GM12878 (cell line): ENCODE data around the gene PSMG3. TPM values are rescaled to one million over a fixed set of nuclear protein-coding genes. Genes with fewer than 3 reads are reported as not detected.

ENCODE experiments used
- ATAC-seq: fragments of 200-7000 bp; cut with Tn5 transposase; 3 replicates; pipeline ENCODE4 v1.9.1; 2020; ENCODE audit warnings: mild to moderate bottlenecking, moderate library complexity
- BruUV-seq: library from RNA; stranded (reverse); fragments of 400-500 nt; replicated peaks from 2 replicates; lab custom pipeline; 2021; lab: Mats Ljungman, UMichigan
- CTCF ChIA-PET: fragments of 300-600 bp; sonication (Branson Sonifier 250); formaldehyde crosslinking; extraction: SDS; loops from one replicate; lab custom pipeline; 2021; ENCODE audit warnings: inconsistent platforms; lab: Yijun Ruan, JAX
- POLR2A ChIA-PET: fragments of 350-600 bp; formaldehyde crosslinking; extraction: SDS; loops from one replicate; lab custom pipeline; 2021; ENCODE audit warnings: inconsistent platforms; lab: Charles Lee
- RAD21 ChIA-PET: fragments of 300-600 bp; sonication (Branson Sonifier 250); formaldehyde crosslinking; loops from one replicate; lab custom pipeline; 2023; ENCODE audit warnings: antibody characterized with exemption; ENCODE audit not compliant: unreplicated experiment; lab: Charles Lee
- SMC1A ChIA-PET: fragments of 300-600 bp; sonication (Branson Sonifier 250); formaldehyde crosslinking; loops from one replicate; lab custom pipeline; 2023; ENCODE audit not compliant: unreplicated experiment, uncharacterized antibody; lab: Charles Lee
- DNase-seq: peaks from one replicate; pipeline ENCODE4 v3.0.0-alpha.2; 2011; ENCODE audit warnings: low read depth, low spot score
- FAIRE-seq: peaks from 3 replicates; lab custom pipeline; 2011; peaks lifted over from hg19 to GRCh38; lab: Jason Lieb, UNC
- H2AFZ ChIP-seq: 2 replicates; pipeline ENCODE4 v1.6.0; 2011; ENCODE audit warnings: low read depth, low read length, control low read depth; ENCODE audit not compliant: control insufficient read depth
- H3K27ac ChIP-seq: 2 replicates; pipeline ENCODE4 v1.5.1; 2011; ENCODE audit warnings: control low read depth; ENCODE audit not compliant: control insufficient read depth, insufficient read depth
- H3K27me3 ChIP-seq, 2 experiments: replicated peaks in 1 of 2; 2 replicates each; pipeline versions ENCODE4 v1.6.0 to v1.6.1; 2011; ENCODE audit warnings: low read length in 1 of 2; ENCODE audit not compliant: control insufficient read depth in 2 of 2, insufficient read depth in 2 of 2
- H3K36me3 ChIP-seq, 2 experiments: 2 replicates each; pipeline ENCODE4 v1.5.1; 2011; ENCODE audit warnings: low read length in 1 of 2; ENCODE audit not compliant: control insufficient read depth in 2 of 2, insufficient read depth in 2 of 2
- H3K4me1 ChIP-seq: 2 replicates; pipeline ENCODE4 v1.6.1; 2011; ENCODE audit warnings: mild to moderate bottlenecking, low read length, moderate library complexity, mixed read lengths; ENCODE audit not compliant: control insufficient read depth, insufficient read depth
- H3K4me2 ChIP-seq: 2 replicates; pipeline ENCODE4 v1.6.0; 2011; ENCODE audit warnings: control low read depth; ENCODE audit not compliant: control insufficient read depth, insufficient read depth
- H3K4me3 ChIP-seq: fragments of 200-600 bp; sonication (generic); 2 replicates; pipeline ENCODE4 v1.5.1; 2016
- H3K79me2 ChIP-seq: 2 replicates; pipeline ENCODE4 v1.6.0; 2011; ENCODE audit warnings: low read length; ENCODE audit not compliant: control insufficient read depth, insufficient read depth
- H3K9ac ChIP-seq: 2 replicates; pipeline ENCODE4 v1.8.0; 2011; ENCODE audit warnings: low read length, control low read depth, mixed read lengths; ENCODE audit not compliant: control insufficient read depth, insufficient read depth
- H3K9me3 ChIP-seq: replicated peaks from 3 replicates; pipeline ENCODE4 v1.5.1; 2011; ENCODE audit warnings: mild to moderate bottlenecking, low read length; ENCODE audit not compliant: control insufficient read depth, insufficient read depth
- H4K20me1 ChIP-seq: 2 replicates; pipeline ENCODE4 v1.6.0; 2011; ENCODE audit not compliant: control insufficient read depth, insufficient read depth
- BACH1 ChIP-seq: fragments of 450-650 bp; IDR thresholded peaks from 2 replicates; pipeline ENCODE4 v1.6.1; 2017; ENCODE audit warnings: mild to moderate bottlenecking, borderline replicate concordance
- BMI1 ChIP-seq: fragments of 450-650 bp; IDR thresholded peaks from 2 replicates; pipeline ENCODE4 v1.6.1; 2016; ENCODE audit warnings: mild to moderate bottlenecking, moderate library complexity, borderline replicate concordance
- BRCA1 ChIP-seq: IDR thresholded peaks from 2 replicates; pipeline ENCODE4 v1.6.1; 2011; ENCODE audit warnings: low read depth, low read length, improper control_type of control experiment
- EED ChIP-seq: sonication (generic); IDR thresholded peaks from 2 replicates; pipeline ENCODE4 v1.6.1; 2016; ENCODE audit warnings: antibody characterized with exemption, low read depth
- ELK1 ChIP-seq: IDR thresholded peaks from 2 replicates; pipeline ENCODE4 v1.6.1; 2012; ENCODE audit warnings: low read depth, low read length, improper control_type of control experiment
- EZH2 ChIP-seq: IDR thresholded peaks from 2 replicates; pipeline ENCODE4 v1.6.1; 2012; ENCODE audit warnings: low read depth, mild to moderate bottlenecking, control low read depth, inconsistent platforms, low read length, borderline replicate concordance; ENCODE audit not compliant: control insufficient read depth
- IKZF2 ChIP-seq, 2 experiments: fragments of 450-650 bp; IDR thresholded peaks; 2 replicates each; pipeline ENCODE4 v1.6.1; 2017; ENCODE audit warnings: mild to moderate bottlenecking in 2 of 2, moderate library complexity in 2 of 2
- IRF3 ChIP-seq: fragments of 450-650 bp; IDR thresholded peaks from 2 replicates; pipeline ENCODE4 v1.6.1; 2014; ENCODE audit warnings: mild to moderate bottlenecking
- JUND ChIP-seq: IDR thresholded peaks from 2 replicates; pipeline ENCODE4 v1.6.1; 2012; ENCODE audit warnings: low read depth, mild to moderate bottlenecking, low read length, improper control_type of control experiment, moderate library complexity
- NBN ChIP-seq: fragments of 450-650 bp; IDR thresholded peaks from 2 replicates; pipeline ENCODE4 v1.6.1; 2016
- NR2C2 ChIP-seq: IDR thresholded peaks from 2 replicates; pipeline ENCODE4 v1.6.1; 2011; ENCODE audit warnings: borderline replicate concordance, low read depth; ENCODE audit not compliant: control insufficient read depth, insufficient read length
- NR2F1 ChIP-seq: fragments of 450-650 bp; conservative IDR thresholded peaks from 2 replicates; pipeline ENCODE4 v1.6.1; 2017; ENCODE audit warnings: mild to moderate bottlenecking
- RUNX3 ChIP-seq: IDR thresholded peaks from 2 replicates; pipeline ENCODE4 v1.6.1; 2012; ENCODE audit warnings: low read length, inconsistent platforms
- SMC3 ChIP-seq: IDR thresholded peaks from 2 replicates; pipeline ENCODE4 v1.6.1; 2011; ENCODE audit warnings: low read length, improper control_type of control experiment, borderline replicate concordance
- SPI1 ChIP-seq: IDR thresholded peaks from 2 replicates; pipeline ENCODE4 v1.6.1; 2011; ENCODE audit warnings: low read depth, mild to moderate bottlenecking, low read length, moderate library complexity, borderline replicate concordance; ENCODE audit not compliant: insufficient read depth
- STAT3 ChIP-seq: IDR thresholded peaks from 2 replicates; pipeline ENCODE4 v1.6.1; 2011; ENCODE audit warnings: low read depth, low read length, improper control_type of control experiment
- TCF12 ChIP-seq: IDR thresholded peaks from 2 replicates; pipeline ENCODE4 v1.6.1; 2011; ENCODE audit warnings: low read depth, mild to moderate bottlenecking, low read length
- ZNF24 ChIP-seq: fragments of 450-650 bp; IDR thresholded peaks from 2 replicates; pipeline ENCODE4 v1.6.1; 2017; ENCODE audit warnings: antibody characterized with exemption, mild to moderate bottlenecking
- WGBS: methylation state at CpG from one replicate; pipeline ENCODE4 v1.1.6; 2016; ENCODE audit warnings: low lambda C conversion rate; ENCODE audit not compliant: insufficient replicate concordance, insufficient coverage; ENCODE audit errors: missing lambda C conversion rate; 5-methylcytosine and 5-hydroxymethylcytosine counted together
- in situ Hi-C: fragments of 300-500 bp; cut with MboI; formaldehyde crosslinking; loops from 9 replicates; pipeline ENCODE4 v1.14.3; 2018; ENCODE audit warnings: mixed read lengths
- intact Hi-C: fragments of 100-400 bp; cut with micrococcal nuclease; formaldehyde crosslinking; loops from one replicate; pipeline ENCODE4 v1.14.2; 2022; ENCODE audit not compliant: unreplicated experiment
- polyA plus RNA-seq, 11 experiments: library from polyadenylated mRNA; depleted of rRNA in 4 of 11; unstranded in 6 of 11; stranded (reverse) in 5 of 11; fragments of >200 nt; fragmentation: Nextera tagmentation in 4 of 11; fragmentation: Illumina TruSeq in 1 of 11; extraction: Ambion mirVana in 4 of 11; extraction: Trizol in 1 of 11; gene quantifications; 1 replicate in 1 of 11; 2 replicates in 10 of 11; pipeline versions ENCODE4 v1.2.1 to v1.2.3, GENCODE V29; 2011 to 2016; ENCODE audit warnings: inconsistent platforms in 2 of 11, missing spikeins in 2 of 11, low read depth in 1 of 11
- total RNA-seq, 4 experiments: library from RNA; depleted of rRNA in 3 of 4; stranded (reverse); fragments of >200 nt in 3 of 4; fragmentation: Illumina TruSeq in 1 of 4; extraction: Trizol in 1 of 4; gene quantifications; 2 replicates each; pipeline versions ENCODE4 v1.2.1 to v1.2.3, GENCODE V29; 2013 to 2021
- TF ChIP-seq, protein P1 (sequence below): fragments of 450-650 bp; IDR thresholded peaks from 2 replicates; pipeline ENCODE4 v1.6.1; 2018; ENCODE audit warnings: mild to moderate bottlenecking, low read depth, moderate library complexity; ENCODE audit not compliant: partially characterized antibody

PSMG3 gene
- total and polyA plus RNA-seq, 10 of the 15 experiments (the other 5 are each of a cell fraction or from before 2014, with no cell fraction given): 23.9 to 115 (median 60.6) TPM

DNA sequence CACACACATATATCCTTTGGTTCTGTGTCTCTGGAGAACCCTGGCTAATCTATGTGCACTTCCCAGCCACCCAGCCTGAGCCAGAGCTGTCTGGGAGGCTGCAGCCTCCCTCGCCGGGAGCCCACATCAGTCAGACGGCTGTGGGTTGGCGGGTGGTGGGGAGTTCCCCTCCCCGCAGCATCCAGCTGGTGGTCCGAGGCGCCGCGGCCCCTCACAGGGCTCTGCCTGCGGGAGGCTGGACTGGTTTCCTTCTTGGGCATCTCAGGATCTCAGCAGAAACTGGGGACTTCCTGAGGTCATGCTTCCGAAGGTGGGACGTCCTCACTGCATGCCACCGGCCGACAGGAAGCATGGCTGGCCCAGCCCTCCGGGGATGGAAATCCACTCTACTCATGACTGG lies 22.0 kb upstream of the PSMG3 start:
- Histone ChIP-seq H3K36me3 (no peaks in the 10 kb centered on the region), H3K4me1 (no peaks in the 10 kb centered on the region), H3K27me3 (peaks cover 0 to 3% of the 10 kb centered on the region in 2 experiments; a peak in 2 of 4 replicates), H2AFZ (no peak overlapping the region), H4K20me1 (no peaks in the 10 kb centered on the region), H3K4me2 (no peak overlapping the region), H3K4me3 (no peak overlapping the region), H3K79me2 (no peaks in the 10 kb centered on the region), H3K27ac (no peak overlapping the region), H3K9ac (no peak overlapping the region), H3K9me3 (peaks cover 2% of the 10 kb centered on the region; the same call in 1 of the 3 replicates)
- DNase-seq (no peak), FAIRE-seq (no peak), ATAC-seq (peak; percentile 16; the same call in 1 of the 3 replicates)
- in situ Hi-C loops: no loop called here
- ChIA-PET POLR2A (interaction anchor here (0.6 kb wide), 1 partner anchor 9 kb away, joined by 6 read pairs; no protein-coding TSS in a partner anchor), SMC1A (no interaction called here), RAD21 (no interaction called here), CTCF (interaction anchor here (0.8 to 1.1 kb wide), 2 partner anchors 754 to 756 kb away, joined by 3 read pairs; no protein-coding TSS in a partner anchor)
- intact Hi-C loops: no loop called here
- TF ChIP-seq ELK1: no peak
- TF ChIP-seq IRF3: no peak
- TF ChIP-seq, protein P1, sequence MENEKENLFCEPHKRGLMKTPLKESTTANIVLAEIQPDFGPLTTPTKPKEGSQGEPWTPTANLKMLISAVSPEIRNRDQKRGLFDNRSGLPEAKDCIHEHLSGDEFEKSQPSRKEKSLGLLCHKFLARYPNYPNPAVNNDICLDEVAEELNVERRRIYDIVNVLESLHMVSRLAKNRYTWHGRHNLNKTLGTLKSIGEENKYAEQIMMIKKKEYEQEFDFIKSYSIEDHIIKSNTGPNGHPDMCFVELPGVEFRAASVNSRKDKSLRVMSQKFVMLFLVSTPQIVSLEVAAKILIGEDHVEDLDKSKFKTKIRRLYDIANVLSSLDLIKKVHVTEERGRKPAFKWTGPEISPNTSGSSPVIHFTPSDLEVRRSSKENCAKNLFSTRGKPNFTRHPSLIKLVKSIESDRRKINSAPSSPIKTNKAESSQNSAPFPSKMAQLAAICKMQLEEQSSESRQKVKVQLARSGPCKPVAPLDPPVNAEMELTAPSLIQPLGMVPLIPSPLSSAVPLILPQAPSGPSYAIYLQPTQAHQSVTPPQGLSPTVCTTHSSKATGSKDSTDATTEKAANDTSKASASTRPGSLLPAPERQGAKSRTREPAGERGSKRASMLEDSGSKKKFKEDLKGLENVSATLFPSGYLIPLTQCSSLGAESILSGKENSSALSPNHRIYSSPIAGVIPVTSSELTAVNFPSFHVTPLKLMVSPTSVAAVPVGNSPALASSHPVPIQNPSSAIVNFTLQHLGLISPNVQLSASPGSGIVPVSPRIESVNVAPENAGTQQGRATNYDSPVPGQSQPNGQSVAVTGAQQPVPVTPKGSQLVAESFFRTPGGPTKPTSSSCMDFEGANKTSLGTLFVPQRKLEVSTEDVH: no peak
- TF ChIP-seq EED: no peak
- TF ChIP-seq BACH1: no peak
- no peak for TF ChIP-seq BRCA1
- no peak for TF ChIP-seq ZNF24
- TF ChIP-seq STAT3: no peak
- TF ChIP-seq SMC3: no peak
- no peak for TF ChIP-seq RUNX3
- no peak for TF ChIP-seq NBN
- TF ChIP-seq BMI1: no peak
- TF ChIP-seq EZH2: no peak
- TF ChIP-seq SPI1: no peak
- TF ChIP-seq NR2F1: no peak
- no peak for TF ChIP-seq NR2C2
- no peak for TF ChIP-seq TCF12
- TF ChIP-seq JUND: no peak
- no peak for TF ChIP-seq IKZF2 (IDR thresholded peaks at IDR 0.05)
- BruUV-seq: no TSS peak
- 4% methylated on average over 15 of the region's 15 CpGs for WGBS
